HCT116 (cell line): ENCODE measurements around the gene CCDC88C. TPM values are rescaled to one million over a fixed set of nuclear protein-coding genes. Genes with fewer than 3 reads are reported as not detected.

Experiments used
- ATAC-seq: fragments of 200-7000 bp; cut with Tn5 transposase; 2 replicates; pipeline ENCODE4 v1.9.1; 2020; ENCODE audit warnings: mild to moderate bottlenecking, moderate library complexity
- BruUV-seq: library from RNA; stranded (reverse); fragments of 400-500 nt; replicated peaks from 2 replicates; lab custom pipeline; 2021; lab: Mats Ljungman, UMichigan
- CTCF ChIA-PET: fragments of 300-600 bp; sonication (Branson Sonifier 250); formaldehyde crosslinking; loops from one replicate; lab custom pipeline; 2021; ENCODE audit warnings: antibody characterized with exemption; lab: Charles Lee
- POLR2A ChIA-PET: fragments of 300-600, 350-600 bp; sonication (Branson Sonifier 250); formaldehyde crosslinking; loops from one replicate; lab custom pipeline; 2021; ENCODE audit warnings: antibody characterized with exemption; lab: Charles Lee
- RAD21 ChIA-PET, 2 experiments: fragments of 300-600 bp; sonication (Branson Sonifier 250); formaldehyde crosslinking; loops; one replicate each; lab custom pipeline; 2023; ENCODE audit warnings: low total read pairs in 2 of 2; ENCODE audit not compliant: uncharacterized antibody in 2 of 2, unreplicated experiment in 2 of 2, low non-redundant PET in 1 of 2; lab: Charles Lee
- DNase-seq: peaks from one replicate; pipeline ENCODE4 v3.0.0-alpha.2; 2010; ENCODE audit warnings: low read depth, low spot score
- H2AFZ ChIP-seq: fragments of 200-600 bp; shearing (Covaris generic), sonication (generic); 2 replicates; pipeline ENCODE4 v1.6.1; 2017; ENCODE audit warnings: low read depth, mixed run types, mixed read lengths, antibody characterized with exemption, low read length; ENCODE audit not compliant: poor library complexity, severe bottlenecking
- H3K27ac ChIP-seq: 2 replicates; pipeline ENCODE4 v1.5.1; 2012; ENCODE audit warnings: low read depth, low read length
- H3K27me3 ChIP-seq: fragments of 200-600 bp; sonication (generic); 2 replicates; pipeline ENCODE4 v1.6.1; 2016; ENCODE audit warnings: mixed run types, low read length, mixed read lengths; ENCODE audit not compliant: insufficient read depth
- H3K36me3 ChIP-seq, 2 experiments: fragments of 200-500 bp in 1 of 2; fragments of 200-600 bp in 1 of 2; sonication (Bioruptor generic) in 1 of 2; sonication (generic) in 1 of 2; 2 replicates each; pipeline versions ENCODE4 v1.5.1 to v1.6.1; 2014 to 2016; ENCODE audit warnings: low read length in 2 of 2, inconsistent platforms in 1 of 2, mixed read lengths in 1 of 2, mixed run types in 1 of 2; ENCODE audit not compliant: insufficient read depth in 2 of 2, control insufficient read depth in 1 of 2
- H3K4me1 ChIP-seq, 2 experiments: fragments of 200-600 bp in 1 of 2; sonication (generic) in 1 of 2; 2 replicates each; pipeline versions ENCODE4 v1.5.1 to v1.6.1; 2012 to 2017; ENCODE audit warnings: low read length in 2 of 2, inconsistent platforms in 1 of 2, mild to moderate bottlenecking in 1 of 2, mixed read lengths in 1 of 2, mixed run types in 1 of 2, moderate library complexity in 1 of 2; ENCODE audit not compliant: insufficient read depth in 2 of 2, control insufficient read depth in 1 of 2
- H3K4me2 ChIP-seq: fragments of 200-600 bp; sonication (generic); 2 replicates; pipeline ENCODE4 v1.6.1; 2017; ENCODE audit warnings: mixed run types, low read length, mixed read lengths
- H3K4me3 ChIP-seq, 2 experiments: fragments of 200-600 bp in 1 of 2; sonication (generic) in 1 of 2; replicated peaks in 1 of 2; 2 replicates each; pipeline ENCODE4 v1.5.1; 2011 to 2016; ENCODE audit warnings: low read length in 2 of 2, control low read depth in 1 of 2, low read depth in 1 of 2, mild to moderate bottlenecking in 1 of 2, mixed read lengths in 1 of 2, mixed run types in 1 of 2
- H3K79me2 ChIP-seq: fragments of 200-600 bp; sonication (generic); 2 replicates; pipeline ENCODE4 v1.6.1; 2017; ENCODE audit warnings: mild to moderate bottlenecking, mixed run types, low read length, moderate library complexity, mixed read lengths; ENCODE audit not compliant: insufficient read depth
- H3K9ac ChIP-seq: fragments of 200-600 bp; sonication (generic); 2 replicates; pipeline ENCODE4 v1.6.1; 2016; ENCODE audit warnings: low read length, mixed read lengths
- H3K9me2 ChIP-seq: fragments of 200-600 bp; sonication (generic), shearing (Covaris generic); 2 replicates; pipeline ENCODE4 v1.6.1; 2017; ENCODE audit warnings: mixed run types, mild to moderate bottlenecking, moderate library complexity; ENCODE audit not compliant: insufficient read depth
- H3K9me3 ChIP-seq, 2 experiments: fragments of 200-500 bp in 1 of 2; fragments of 200-600 bp in 1 of 2; sonication (Bioruptor generic) in 1 of 2; sonication (generic) in 1 of 2; 2 replicates each; pipeline ENCODE4 v1.6.1; 2014 to 2017; ENCODE audit warnings: low read length in 2 of 2, mixed read lengths in 2 of 2, inconsistent platforms in 1 of 2, low read depth in 1 of 2, mild to moderate bottlenecking in 1 of 2, mixed run types in 1 of 2, moderate library complexity in 1 of 2; ENCODE audit not compliant: control insufficient read depth in 1 of 2, insufficient read depth in 1 of 2
- H4K20me1 ChIP-seq: fragments of 200-600 bp; sonication (generic), shearing (Covaris generic); 2 replicates; pipeline ENCODE4 v1.6.1; 2017; ENCODE audit warnings: mixed run types, mild to moderate bottlenecking, moderate library complexity; ENCODE audit not compliant: insufficient read depth
- CBX3 ChIP-seq: IDR thresholded peaks from 2 replicates; pipeline ENCODE4 v1.6.1; 2012; ENCODE audit warnings: low read depth
- EGR1 ChIP-seq: IDR thresholded peaks from 2 replicates; pipeline ENCODE4 v1.6.1; 2012; ENCODE audit warnings: low read depth
- EZH2phosphoT487 ChIP-seq: fragments of 200-600 bp; IDR thresholded peaks from 2 replicates; pipeline ENCODE4 v1.6.1; 2018; ENCODE audit warnings: antibody characterized with exemption, borderline replicate concordance
- SIN3A ChIP-seq: IDR thresholded peaks from 2 replicates; pipeline ENCODE4 v1.6.1; 2012; ENCODE audit warnings: low read depth
- SP1 ChIP-seq: IDR thresholded peaks from 2 replicates; pipeline ENCODE4 v1.6.1; 2012; ENCODE audit warnings: low read depth
- SRF ChIP-seq: IDR thresholded peaks from 2 replicates; pipeline ENCODE4 v1.6.1; 2012; ENCODE audit warnings: low read depth
- TCF7L2 ChIP-seq: IDR thresholded peaks from 2 replicates; pipeline ENCODE4 v1.7.0; 2011; ENCODE audit warnings: borderline replicate concordance, inconsistent platforms; ENCODE audit not compliant: insufficient read depth, insufficient read length; ENCODE audit errors: extremely low read depth
- intact Hi-C: fragments of 100-400 bp; cut with micrococcal nuclease; formaldehyde crosslinking; loops from 2 replicates; pipeline ENCODE4 v1.10.0; 2022
- total RNA-seq: library from RNA; stranded (reverse); gene quantifications from one replicate; pipeline ENCODE4 v1.2.1, GENCODE V29; 2021; ENCODE audit not compliant: unreplicated experiment

Gene CCDC88C
- total RNA-seq, 1 experiment from 2014 or later: 20.8 TPM

DNA sequence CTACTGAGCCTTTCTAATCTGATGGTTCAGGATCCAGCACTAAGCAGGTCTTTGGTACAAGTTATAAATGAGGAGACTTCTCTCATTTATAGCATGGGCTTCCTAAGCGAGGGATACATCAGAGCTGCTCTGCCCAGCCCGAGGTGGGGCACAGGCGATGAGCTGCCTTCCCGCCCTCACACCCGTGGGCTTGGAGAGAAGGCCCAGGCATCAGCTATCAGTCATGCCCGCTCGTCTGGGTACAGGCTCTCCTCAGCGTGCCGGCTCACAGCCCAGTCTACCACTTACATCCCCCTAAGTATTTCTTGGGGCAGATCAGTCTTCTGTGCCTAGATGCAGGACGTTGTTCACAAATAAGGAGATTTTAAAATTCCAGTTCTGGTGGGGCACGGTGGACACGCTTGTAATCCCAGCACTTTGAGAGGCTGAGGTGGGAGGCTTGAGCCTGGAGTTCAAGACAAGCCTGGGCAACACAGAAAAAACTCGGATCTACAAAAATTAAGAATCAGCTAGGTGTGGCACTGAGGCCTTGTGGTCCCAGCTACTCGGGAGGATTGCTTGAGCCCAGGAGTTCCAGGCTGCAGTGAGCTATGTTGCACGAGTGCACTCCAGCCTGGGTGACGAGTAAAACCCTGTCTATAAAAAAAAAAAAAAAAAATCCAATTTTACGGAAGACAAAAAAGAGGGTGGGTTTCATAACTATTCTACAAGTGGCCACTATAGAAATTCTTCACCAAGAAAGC lies 57.0 kb downstream of the CCDC88C start:
- intact Hi-C loops: no loop called here
- TF ChIP-seq TCF7L2: no peak
- no peak for TF ChIP-seq SIN3A
- no peak for TF ChIP-seq EGR1
- no peak for TF ChIP-seq CBX3
- TF ChIP-seq EZH2phosphoT487: no peak
- no peak for TF ChIP-seq SRF
- TF ChIP-seq, all 23 proteins: peak for 0
- BruUV-seq: no TSS peak

DNA sequence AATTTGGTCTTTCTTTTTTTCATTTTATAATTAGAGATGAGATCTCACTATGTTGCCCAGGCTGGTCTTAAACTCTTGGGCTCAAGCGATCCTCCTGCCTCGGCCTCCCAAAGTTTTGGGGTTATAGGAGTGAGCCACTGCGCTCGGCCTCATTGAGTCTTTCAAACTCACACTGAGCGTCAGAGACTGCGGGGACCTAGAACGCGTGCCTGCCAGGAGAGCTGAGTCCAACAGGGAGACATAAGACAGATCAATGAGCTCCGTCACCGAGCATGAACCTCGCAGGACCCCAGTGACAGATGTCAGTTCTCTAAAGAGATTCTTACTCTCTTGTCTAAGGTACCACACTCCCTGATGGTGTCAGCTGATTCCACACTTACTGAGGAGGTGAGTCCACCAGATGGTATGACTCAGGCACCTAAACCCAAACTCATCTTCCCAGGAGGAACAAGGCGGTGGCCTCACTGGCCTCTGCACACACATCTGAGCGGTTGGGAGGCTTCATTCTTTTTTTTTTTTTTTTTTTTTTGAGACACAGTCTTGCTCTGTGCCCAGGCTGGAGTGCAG lies 58.9 kb downstream of the CCDC88C start:
- no peak for DNase-seq
- POLR2A ChIA-PET: no interaction called here
- Histone ChIP-seq H3K4me3 (no peak overlapping the region), H3K9ac (no peak overlapping the region), H3K4me1 (no peaks in the 10 kb centered on the region), H3K27ac (no peak overlapping the region), H2AFZ (no peak overlapping the region), H3K79me2 (peaks cover under 1% of the 10 kb centered on the region; the same call in 1 of the 2 replicates), H3K9me3 (no peaks in the 10 kb centered on the region), H3K9me2 (no peaks in the 10 kb centered on the region), H3K4me2 (no peak overlapping the region), H3K36me3 (no peaks in the 10 kb centered on the region), H3K27me3 (no peaks in the 10 kb centered on the region), H4K20me1 (no peaks in the 10 kb centered on the region)
- intact Hi-C loops: no loop called here
- no peak for ATAC-seq
- CTCF ChIA-PET: no interaction called here
- TF ChIP-seq EGR1 (no peak), SP1 (no peak)
- RAD21 ChIA-PET: no interaction called here
- no TSS peak for BruUV-seq

More for the DNA sequence above, 57.0 kb downstream of the CCDC88C start:
- H3K27me3 ChIP-seq: no peaks in the 10 kb centered on the region
- H2AFZ ChIP-seq: no peak overlapping the region
- no peaks in the 10 kb centered on the region for H3K4me1 ChIP-seq
- H3K27ac ChIP-seq: no peak overlapping the region
- ATAC-seq: no peak
- RAD21 ChIA-PET: no interaction called here
- CTCF ChIA-PET: no interaction called here
- no peaks in the 10 kb centered on the region for H3K9me3 ChIP-seq
- H4K20me1 ChIP-seq: no peaks in the 10 kb centered on the region
- H3K4me3 ChIP-seq: no peak overlapping the region
- H3K9ac ChIP-seq: no peak overlapping the region
- H3K36me3 ChIP-seq: no peaks in the 10 kb centered on the region
- H3K4me2 ChIP-seq: no peak overlapping the region
- DNase-seq: no peak
- H3K79me2 ChIP-seq: peaks cover 5% of the 10 kb centered on the region; the same call in 1 of the 2 replicates
- POLR2A ChIA-PET: no interaction called here
- no peaks in the 10 kb centered on the region for H3K9me2 ChIP-seq
